T47D (cell line): ENCODE measurements around the gene RTKN.
A peak's percentile ranks its signal among the peaks of the same experiment; 100 is the strongest.
"Not testable (repeated sequence)": the region's sequence is repeated elsewhere in the genome, so short reads cannot be mapped to it uniquely, and the experiment has no call there.

Source experiments
- DNase-seq, 2 experiments: peaks; one replicate each; pipeline versions ENCODE4 v3.0.0 to v3.0.0-alpha.2; 2011 to 2012; ENCODE audit warnings: low read depth in 1 of 2, low spot score in 1 of 2
- JUND ChIP-seq: IDR thresholded peaks from 2 replicates; pipeline ENCODE4 v1.6.1; 2012; ENCODE audit warnings: low read depth
- in situ Hi-C: cut with HindIII; loops from 2 replicates; pipeline ENCODE4 v1.10.0; 2016; ENCODE audit warnings: low sequenced_read_pairs, low pct_unique_long_range_greater_than_20kb

Gene RTKN

DNA sequence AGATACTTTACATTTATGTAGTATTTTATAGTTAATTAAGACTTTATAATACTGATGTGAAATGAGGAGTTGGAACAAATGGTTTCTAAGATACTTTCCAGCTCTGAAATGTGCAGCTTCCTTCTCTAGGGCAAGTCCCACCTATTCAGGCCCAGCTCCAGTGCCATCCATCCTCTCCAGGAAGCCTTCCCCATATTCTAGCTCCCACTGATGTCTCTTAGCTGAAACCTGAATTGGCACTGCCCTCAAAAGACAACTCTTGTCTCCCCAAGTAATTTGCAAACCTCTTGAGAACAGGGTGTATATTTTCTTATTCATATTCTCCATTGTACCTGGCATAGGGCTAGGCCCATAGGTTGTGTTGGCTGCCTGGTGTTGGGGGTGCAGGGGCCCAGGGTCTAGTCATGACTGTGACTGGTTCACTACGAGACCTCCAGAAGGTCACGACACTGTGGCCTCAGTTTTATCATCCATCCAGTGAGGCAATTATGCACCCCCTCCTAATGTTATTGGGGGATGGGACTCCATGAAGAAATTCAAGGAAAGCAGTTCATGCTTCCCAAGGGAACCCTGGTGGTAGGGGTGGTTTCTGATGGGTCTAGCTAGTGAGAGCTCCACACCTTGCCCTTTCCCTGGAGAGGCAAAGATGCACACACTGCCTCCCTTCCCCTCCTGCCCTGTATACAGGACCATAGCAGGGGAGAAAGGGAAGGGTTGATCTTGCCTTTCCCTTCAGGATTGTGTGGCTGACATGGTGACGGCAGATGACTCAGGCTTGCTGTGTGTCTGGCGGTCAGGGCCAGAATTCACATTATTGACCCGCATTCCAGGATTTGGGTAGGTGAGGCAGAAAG lies 17.4 kb downstream of the RTKN start:
- DNase-seq: no peak
- no peak for TF ChIP-seq JUND
- in situ Hi-C loops: no loop called here

DNA sequence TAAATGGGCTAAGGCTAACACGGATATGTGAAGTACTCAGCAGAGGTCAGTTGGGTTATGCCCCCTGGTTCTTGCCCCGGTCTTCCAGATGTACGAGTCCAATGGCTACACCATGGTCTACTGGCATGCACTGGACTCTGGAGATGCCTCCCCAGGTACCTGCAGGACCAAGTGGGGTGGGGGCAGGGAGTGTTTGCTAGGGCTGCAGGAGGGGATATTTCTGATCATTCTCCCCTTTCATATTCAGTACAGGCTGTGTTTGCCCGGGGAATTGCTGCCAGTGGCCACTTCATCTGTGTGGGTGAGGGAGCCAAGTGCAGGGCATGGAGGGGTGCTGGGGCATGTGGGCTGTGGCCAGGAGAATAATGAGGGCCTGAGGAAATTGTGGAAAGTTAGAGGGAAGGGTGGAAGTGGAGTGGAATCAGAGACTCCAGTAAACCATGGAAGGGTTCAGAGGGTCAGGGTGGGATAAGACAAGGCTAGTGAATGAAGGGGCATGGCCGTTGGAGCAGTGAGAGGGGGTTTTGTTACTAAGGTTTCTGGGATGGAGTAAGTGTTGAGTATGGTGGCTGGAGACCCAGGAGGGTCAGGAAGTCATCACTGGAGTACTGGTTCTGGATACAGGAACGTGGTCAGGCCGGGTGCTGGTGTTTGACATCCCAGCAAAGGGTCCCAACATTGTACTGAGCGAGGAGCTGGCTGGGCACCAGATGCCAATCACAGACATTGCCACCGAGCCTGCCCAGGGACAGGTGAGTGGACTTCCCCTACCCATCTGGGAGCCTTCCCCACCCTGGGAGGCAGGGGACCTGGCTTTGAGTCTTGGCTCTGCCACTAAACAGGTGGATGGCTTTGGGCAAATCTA lies 18.3 kb downstream of the RTKN start:
- in situ Hi-C loops: no loop called here
- DNase-seq: no peak
- no peak for TF ChIP-seq JUND

DNA sequence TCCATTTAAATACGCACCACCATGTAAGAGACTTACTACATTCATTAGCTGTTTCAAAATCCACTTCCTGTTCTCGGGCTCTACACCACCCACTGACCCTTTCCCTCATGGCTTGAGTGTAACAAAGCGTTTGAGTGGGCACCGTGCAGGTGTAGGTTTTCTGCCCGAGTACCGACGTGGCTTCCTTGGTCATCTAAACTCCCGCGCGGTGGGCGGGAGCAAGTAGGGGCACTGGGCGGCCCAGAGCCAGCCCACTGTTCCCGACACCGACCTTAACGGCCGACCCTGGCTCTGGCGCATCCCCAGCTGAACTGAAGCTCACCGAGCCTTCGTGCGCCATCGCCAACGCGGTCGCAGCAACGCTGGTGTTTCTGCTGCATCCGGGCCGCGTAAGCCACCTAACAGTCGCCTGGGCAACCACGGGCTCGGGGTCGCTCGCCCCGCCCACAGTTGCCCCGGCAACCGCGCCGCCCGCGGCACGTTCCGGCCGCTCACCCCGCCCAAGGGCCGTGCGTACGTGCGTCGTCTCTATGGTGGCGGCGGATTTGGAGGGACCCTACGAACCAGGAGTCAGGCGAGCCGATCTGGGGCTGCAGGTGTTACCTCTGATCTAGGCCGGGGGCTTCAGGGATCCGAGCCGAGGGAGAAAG lies 20.4 kb downstream of the RTKN start, which contains the start of the genes C2orf81 and WDR54:
Gene C2orf81, minus strand, starts transcription at position 399 of the 650 bp plus-strand sequence. Its CDS starts 59 bp downstream, at position 340.
Gene WDR54, plus strand, starts transcription at position 510 of the 650 bp plus-strand sequence. CDS start 424 bp downstream, outside the sequence.
- peak; percentile 76 to 78 for DNase-seq
- TF ChIP-seq JUND: no peak
- in situ Hi-C loops: no loop called here

DNA sequence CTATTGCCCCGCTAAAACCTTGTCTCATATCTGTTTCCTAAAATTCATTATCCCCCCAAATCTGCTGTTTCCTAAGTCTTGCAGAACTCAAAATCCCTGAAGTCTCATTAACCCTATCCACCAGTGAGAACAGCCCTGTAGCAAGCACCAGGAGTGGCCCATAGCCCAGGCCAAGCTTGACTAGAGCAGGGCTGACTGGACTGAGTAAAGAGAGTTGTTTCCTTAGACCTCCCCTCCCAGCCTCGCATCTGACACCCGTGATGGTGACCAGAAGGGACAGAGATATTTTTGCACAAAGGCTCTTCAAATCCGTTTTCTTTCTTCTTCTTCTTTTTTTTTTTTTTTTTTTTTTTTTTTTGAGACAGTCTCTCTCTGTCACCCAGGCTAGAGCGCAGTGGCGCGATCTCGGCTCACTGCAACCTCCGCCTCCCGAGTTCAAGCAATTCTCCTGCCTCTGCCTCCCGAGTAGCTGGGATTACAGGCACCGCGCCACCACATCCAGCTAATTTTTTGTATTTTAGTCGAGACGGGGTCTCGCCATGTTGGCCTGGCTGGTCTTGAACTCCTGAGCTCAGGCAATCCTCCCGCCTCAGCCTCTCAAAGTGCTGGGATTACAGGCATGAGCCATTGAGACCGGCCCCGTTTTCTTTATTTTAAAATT lies 21.2 kb downstream of the RTKN start:
- DNase-seq, in situ Hi-C loops: not testable (repeated sequence)

DNA sequence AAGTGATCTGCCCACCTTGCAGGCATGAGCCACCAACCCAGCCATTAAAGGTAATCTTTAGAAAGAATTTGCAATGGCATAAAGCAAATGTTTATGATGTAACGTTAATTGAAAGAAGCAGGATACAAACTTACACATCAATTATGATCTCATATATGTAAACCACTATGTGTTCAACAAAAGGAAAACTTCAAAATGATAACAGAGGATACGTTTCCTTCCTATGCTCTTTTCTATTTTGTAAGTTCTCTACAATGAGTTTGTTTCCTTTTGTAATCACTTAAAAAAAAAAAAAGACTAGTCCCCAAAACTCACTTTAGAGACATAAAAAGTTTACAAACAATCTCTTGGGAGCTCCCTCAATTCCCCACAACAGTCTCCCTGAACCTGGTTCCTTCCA lies 21.7 kb downstream of the RTKN start:
- in situ Hi-C loops: no loop called here
- no peak for TF ChIP-seq JUND
- DNase-seq: no peak

DNA sequence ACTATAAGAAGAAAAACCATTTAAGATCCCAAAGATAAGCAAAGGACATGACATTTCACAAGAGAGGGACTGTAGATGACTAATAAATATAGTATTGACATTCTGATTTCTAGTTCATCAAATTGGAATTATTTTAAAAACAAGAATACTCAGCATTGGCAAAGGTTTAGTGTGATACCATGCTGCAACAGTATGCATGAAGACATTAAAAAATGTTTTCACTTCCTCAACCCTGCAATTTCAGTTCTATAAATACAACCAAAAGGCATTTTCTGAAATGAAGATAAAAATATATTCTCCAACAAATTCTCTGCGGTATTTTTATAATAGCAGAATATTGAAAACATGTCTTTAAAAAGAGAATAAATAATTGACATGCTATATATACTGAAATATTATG lies 22.4 kb downstream of the RTKN start:
- no peak for TF ChIP-seq JUND
- no peak for DNase-seq
- in situ Hi-C loops: no loop called here

DNA sequence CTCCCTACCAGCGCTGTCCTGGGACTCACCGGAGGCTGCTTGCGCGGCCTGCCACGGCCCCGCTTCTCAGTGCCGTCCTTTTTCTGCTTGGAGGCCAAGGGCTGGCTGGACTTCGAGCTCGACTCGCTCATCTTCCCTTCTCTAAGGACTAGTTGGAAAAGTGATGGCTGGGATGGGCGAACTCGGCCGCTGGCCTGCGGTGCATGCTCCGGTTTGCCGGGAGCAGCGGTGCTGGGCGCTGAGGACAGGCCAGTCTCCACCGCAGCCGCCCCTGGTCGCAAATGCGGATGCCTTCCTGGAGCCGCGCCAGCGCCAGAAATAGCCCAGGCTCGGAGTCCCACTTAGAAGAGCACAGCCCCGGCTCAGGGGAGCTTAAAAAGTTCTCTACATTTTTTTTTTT lies 23.4 kb downstream of the RTKN start:
- in situ Hi-C loops: no loop called here
- DNase-seq: no peak
- TF ChIP-seq JUND: no peak

DNA sequence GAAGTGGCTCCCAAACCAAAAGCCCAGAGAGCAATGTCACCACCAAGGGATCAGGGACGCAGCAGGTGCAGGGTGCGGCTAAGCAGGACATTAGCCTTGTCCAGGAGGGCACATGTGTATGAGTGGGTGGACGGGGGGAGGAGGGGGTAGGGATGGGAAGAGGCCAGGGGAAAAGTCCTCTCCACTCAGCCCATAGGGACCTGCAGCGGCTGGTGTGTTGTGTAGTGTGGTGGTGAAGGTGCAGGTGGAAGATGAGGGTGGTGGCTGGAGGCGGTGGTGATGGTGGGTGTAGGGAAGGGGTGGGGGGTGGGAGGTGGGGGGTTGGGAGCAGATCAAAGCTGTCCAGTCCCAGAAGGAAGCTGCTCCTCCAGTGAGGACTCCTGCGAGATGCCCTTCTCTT lies 24.0 kb downstream of the RTKN start:
- in situ Hi-C loops: no loop called here
- DNase-seq: no peak
- no peak for TF ChIP-seq JUND

DNA sequence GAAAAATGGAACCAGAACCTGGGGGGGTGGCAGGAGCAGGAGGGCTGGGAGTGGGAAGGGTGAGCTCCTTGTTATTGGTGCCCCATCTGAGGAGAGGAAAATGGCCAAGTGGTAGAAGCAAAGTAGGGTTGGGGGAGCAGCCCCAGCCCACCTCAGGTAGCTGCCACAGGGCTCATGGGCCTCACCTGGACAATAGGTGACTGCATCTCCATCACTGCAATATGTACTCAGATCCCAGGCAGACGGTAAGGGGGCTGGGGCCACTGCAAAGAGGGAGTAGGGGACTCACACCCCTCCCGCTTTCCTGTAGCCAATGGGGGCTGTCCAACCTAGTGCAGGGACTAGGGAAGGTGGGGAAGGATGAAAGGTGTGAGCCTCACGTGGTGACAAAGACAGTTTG lies 24.5 kb downstream of the RTKN start:
- no peak for TF ChIP-seq JUND
- DNase-seq: no peak
- in situ Hi-C loops: no loop called here

DNA sequence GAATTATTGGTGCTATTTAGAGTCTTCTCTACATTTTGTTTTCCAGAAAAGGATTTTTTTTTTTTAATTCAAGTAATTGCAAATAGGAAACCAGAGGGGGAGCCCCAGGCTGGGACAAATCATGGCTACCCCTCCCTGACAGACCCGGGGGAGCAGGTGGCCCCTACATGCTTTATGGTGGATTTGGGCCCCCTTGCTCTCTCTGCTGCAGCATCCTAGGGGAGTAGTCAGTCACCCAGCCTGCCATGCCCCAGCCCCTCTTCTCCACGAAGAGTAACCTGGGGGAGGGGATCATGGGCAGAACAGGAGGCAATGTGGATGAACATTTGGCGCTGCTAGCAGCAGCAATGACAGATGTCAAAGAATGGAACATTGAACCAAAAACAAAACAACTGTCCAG lies 25.0 kb downstream of the RTKN start:
- in situ Hi-C loops: no loop called here
- TF ChIP-seq JUND: no peak
- no peak for DNase-seq

DNA sequence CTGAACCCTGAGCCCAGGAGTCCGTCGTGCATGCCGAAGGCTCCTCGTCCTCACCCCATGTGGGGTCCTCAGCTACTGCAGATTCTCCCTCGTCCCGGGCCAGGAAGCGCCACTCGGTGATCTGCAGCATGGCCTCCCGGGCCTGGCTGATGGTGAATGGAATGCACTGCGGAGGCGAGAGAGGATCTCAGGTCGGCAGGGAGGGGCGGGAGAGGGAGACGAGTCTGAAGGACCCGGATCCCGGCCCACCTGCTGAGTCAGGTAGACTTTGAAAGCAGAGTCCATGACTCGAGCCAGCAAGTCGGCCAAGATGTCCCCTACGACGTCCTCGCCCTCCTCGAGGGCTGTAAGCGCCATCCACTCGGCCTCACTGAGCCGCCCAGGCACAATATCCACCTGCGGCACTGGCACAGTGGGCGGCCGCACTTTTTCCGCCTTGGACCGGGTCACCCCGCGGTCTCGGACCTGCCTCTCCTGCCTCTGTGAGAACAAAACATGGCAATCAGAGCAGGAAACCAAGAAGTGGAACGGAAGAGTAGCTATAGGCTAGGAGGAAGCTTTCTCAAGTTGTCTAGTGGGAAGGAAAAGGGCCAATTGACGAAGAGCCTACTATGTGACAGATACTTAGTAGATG lies 25.9 kb downstream of the RTKN start:
- in situ Hi-C loops: no loop called here
- TF ChIP-seq JUND: no peak
- DNase-seq: no peak
